H9 (cell line): ENCODE results near the gene FSTL4. TPM values are rescaled to one million over a fixed set of nuclear protein-coding genes. Genes with fewer than 3 reads are reported as not detected.

Experiments
- DNase-seq: peaks from one replicate; pipeline ENCODE4 v3.0.0-alpha.2; 2017
- H2AFZ ChIP-seq: one replicate; pipeline ENCODE4 v1.6.1; 2013; ENCODE audit warnings: mild to moderate bottlenecking, low read length, control low read depth, moderate library complexity
- H2AK5ac ChIP-seq: 2 replicates; pipeline ENCODE4 v1.6.1; 2013; ENCODE audit warnings: low read length, control low read depth, mixed read lengths; ENCODE audit not compliant: insufficient read length
- H2BK120ac ChIP-seq: one replicate; pipeline ENCODE4 v1.6.1; 2013; ENCODE audit warnings: low read depth, mild to moderate bottlenecking, low read length, control low read depth, inconsistent platforms; ENCODE audit not compliant: poor library complexity, severe bottlenecking
- H2BK12ac ChIP-seq: 2 replicates; pipeline ENCODE4 v1.6.1; 2013; ENCODE audit warnings: low read length, control low read depth, mixed read lengths, low read depth; ENCODE audit not compliant: insufficient read length
- H2BK15ac ChIP-seq: 2 replicates; pipeline ENCODE4 v1.6.1; 2013; ENCODE audit warnings: low read depth, low read length, control low read depth
- H2BK20ac ChIP-seq: one replicate; pipeline ENCODE4 v1.6.1; 2013; ENCODE audit warnings: low read depth, mild to moderate bottlenecking, low read length, control low read depth, inconsistent platforms; ENCODE audit not compliant: poor library complexity, severe bottlenecking
- H2BK5ac ChIP-seq: 2 replicates; pipeline ENCODE4 v1.6.1; 2013; ENCODE audit warnings: low read length, control low read depth, mixed read lengths; ENCODE audit not compliant: insufficient read length
- H3K14ac ChIP-seq: 2 replicates; pipeline ENCODE4 v1.6.1; 2013; ENCODE audit warnings: low read length, control low read depth; ENCODE audit not compliant: insufficient read depth
- H3K18ac ChIP-seq: 2 replicates; pipeline ENCODE4 v1.6.1; 2013; ENCODE audit warnings: low read depth, mild to moderate bottlenecking, mixed read lengths, low read length, control low read depth; ENCODE audit not compliant: insufficient read length
- H3K23ac ChIP-seq: 2 replicates; pipeline ENCODE4 v1.6.1; 2013; ENCODE audit warnings: low read length, control low read depth, mixed read lengths, low read depth; ENCODE audit not compliant: insufficient read length
- H3K23me2 ChIP-seq: 2 replicates; pipeline ENCODE4 v1.6.1; 2013; ENCODE audit warnings: low read depth, mild to moderate bottlenecking, mixed read lengths, low read length, control low read depth; ENCODE audit not compliant: insufficient read length, poor library complexity, severe bottlenecking
- H3K27ac ChIP-seq: 2 replicates; pipeline ENCODE4 v1.5.1; 2013; ENCODE audit warnings: low read length, control low read depth, mixed read lengths, low read depth; ENCODE audit not compliant: insufficient read length
- H3K27me3 ChIP-seq: 2 replicates; pipeline ENCODE4 v1.6.1; 2013; ENCODE audit warnings: low read length, control low read depth, inconsistent platforms; ENCODE audit not compliant: insufficient read depth
- H3K4ac ChIP-seq: 2 replicates; pipeline ENCODE4 v1.6.1; 2013; ENCODE audit warnings: low read depth, mild to moderate bottlenecking, control low read depth, inconsistent platforms, low read length, moderate library complexity
- H3K4me1 ChIP-seq: 2 replicates; pipeline ENCODE4 v1.6.1; 2013; ENCODE audit warnings: low read length, control low read depth, inconsistent platforms; ENCODE audit not compliant: insufficient read depth
- H3K4me2 ChIP-seq: 2 replicates; pipeline ENCODE4 v1.6.1; 2013; ENCODE audit warnings: low read length, control low read depth, mixed read lengths; ENCODE audit not compliant: insufficient read length, insufficient read depth
- H3K56ac ChIP-seq: 2 replicates; pipeline ENCODE4 v1.6.1; 2013; ENCODE audit warnings: low read depth, mild to moderate bottlenecking, mixed read lengths, low read length, control low read depth; ENCODE audit not compliant: insufficient read length
- H3K79me1 ChIP-seq: 2 replicates; pipeline ENCODE4 v1.6.1; 2013; ENCODE audit warnings: low read depth, mild to moderate bottlenecking, moderate library complexity, low read length, control low read depth, inconsistent platforms; ENCODE audit not compliant: insufficient read depth, poor library complexity, severe bottlenecking
- H3K79me2 ChIP-seq: 2 replicates; pipeline ENCODE4 v1.6.1; 2013; ENCODE audit warnings: low read length, control low read depth, inconsistent platforms; ENCODE audit not compliant: insufficient read depth
- H3K9ac ChIP-seq: 2 replicates; pipeline ENCODE4 v1.6.1; 2013; ENCODE audit warnings: low read length, control low read depth, mixed read lengths; ENCODE audit not compliant: insufficient read length; ENCODE audit errors: extremely low read depth
- H3K9me3 ChIP-seq: one replicate; pipeline ENCODE4 v1.6.1; 2013; ENCODE audit warnings: low read depth, low read length, inconsistent platforms; ENCODE audit not compliant: control insufficient read depth
- H3T11ph ChIP-seq: one replicate; pipeline ENCODE4 v1.6.1; 2013; ENCODE audit warnings: mild to moderate bottlenecking, low read length, control low read depth, inconsistent platforms
- H4K20me1 ChIP-seq: one replicate; pipeline ENCODE4 v1.6.1; 2013; ENCODE audit not compliant: control insufficient read depth, insufficient read length, insufficient read depth
- H4K5ac ChIP-seq: 2 replicates; pipeline ENCODE4 v1.6.1; 2013; ENCODE audit warnings: low read depth, mild to moderate bottlenecking, mixed read lengths, low read length, control low read depth; ENCODE audit not compliant: insufficient read length
- H4K8ac ChIP-seq: replicated peaks from 2 replicates; pipeline ENCODE4 v1.6.1; 2013; ENCODE audit warnings: low read length, control low read depth, mixed read lengths, low read depth; ENCODE audit not compliant: insufficient read length
- H4K91ac ChIP-seq: 2 replicates; pipeline ENCODE4 v1.6.1; 2013; ENCODE audit warnings: low read depth, mild to moderate bottlenecking, moderate library complexity, mixed read lengths, low read length, control low read depth; ENCODE audit not compliant: insufficient read length
- H3K27ac Mint-ChIP-seq, 3 experiments: 2 replicates in 2 of 3; 3 replicates in 1 of 3; pipeline ENCODE4 v1.8.0; 2020 to 2021; ENCODE audit warnings: mixed read lengths in 3 of 3, mild to moderate bottlenecking in 1 of 3, moderate library complexity in 1 of 3
- H3K27me3 Mint-ChIP-seq: 2 replicates; pipeline ENCODE4 v1.8.0; 2021; ENCODE audit warnings: low read depth, mild to moderate bottlenecking, moderate library complexity, mixed read lengths
- H3K36me3 Mint-ChIP-seq, 3 experiments: 2 replicates in 2 of 3; 3 replicates in 1 of 3; pipeline ENCODE4 v1.8.0; 2020 to 2021; ENCODE audit warnings: low read depth in 3 of 3, mixed read lengths in 3 of 3; ENCODE audit not compliant: insufficient read depth in 1 of 3
- H3K4me1 Mint-ChIP-seq, 2 experiments: 2 replicates each; pipeline ENCODE4 v1.8.0; 2020; ENCODE audit warnings: mixed read lengths in 2 of 2
- H3K4me3 Mint-ChIP-seq, 2 experiments: 2 replicates in 1 of 2; 3 replicates in 1 of 2; pipeline ENCODE4 v1.8.0; 2020 to 2021; ENCODE audit warnings: mild to moderate bottlenecking in 2 of 2, mixed read lengths in 2 of 2, moderate library complexity in 1 of 2
- H3K9me3 Mint-ChIP-seq, 2 experiments: 2 replicates in 1 of 2; 3 replicates in 1 of 2; pipeline ENCODE4 v1.8.0; 2020; ENCODE audit warnings: mild to moderate bottlenecking in 2 of 2, mixed read lengths in 2 of 2, moderate library complexity in 1 of 2
- WGBS: extraction: QIAGEN DNeasy Blood & Tissue Kit; methylation state at CpG from one replicate; pipeline ENCODE4 v1.1.7; 2013; ENCODE audit warnings: missing lambda C conversion rate, low lambda C conversion rate, mixed read lengths; ENCODE audit not compliant: insufficient read length; ENCODE audit errors: extremely low coverage; 5-methylcytosine and 5-hydroxymethylcytosine counted together
- total RNA-seq: library from RNA; stranded (reverse); gene quantifications from 2 replicates; pipeline ENCODE4 v1.2.1, GENCODE V29; 2021
- TF ChIP-seq, protein P1 (sequence below): fragments of 200-600 bp; sonication (generic); conservative IDR thresholded peaks from 3 replicates; pipeline ENCODE4 v1.8.0; 2021; ENCODE audit warnings: antibody characterized with exemption, mild to moderate bottlenecking

FSTL4 gene
- total RNA-seq, 1 experiment from 2014 or later, result 5.7 TPM

DNA sequence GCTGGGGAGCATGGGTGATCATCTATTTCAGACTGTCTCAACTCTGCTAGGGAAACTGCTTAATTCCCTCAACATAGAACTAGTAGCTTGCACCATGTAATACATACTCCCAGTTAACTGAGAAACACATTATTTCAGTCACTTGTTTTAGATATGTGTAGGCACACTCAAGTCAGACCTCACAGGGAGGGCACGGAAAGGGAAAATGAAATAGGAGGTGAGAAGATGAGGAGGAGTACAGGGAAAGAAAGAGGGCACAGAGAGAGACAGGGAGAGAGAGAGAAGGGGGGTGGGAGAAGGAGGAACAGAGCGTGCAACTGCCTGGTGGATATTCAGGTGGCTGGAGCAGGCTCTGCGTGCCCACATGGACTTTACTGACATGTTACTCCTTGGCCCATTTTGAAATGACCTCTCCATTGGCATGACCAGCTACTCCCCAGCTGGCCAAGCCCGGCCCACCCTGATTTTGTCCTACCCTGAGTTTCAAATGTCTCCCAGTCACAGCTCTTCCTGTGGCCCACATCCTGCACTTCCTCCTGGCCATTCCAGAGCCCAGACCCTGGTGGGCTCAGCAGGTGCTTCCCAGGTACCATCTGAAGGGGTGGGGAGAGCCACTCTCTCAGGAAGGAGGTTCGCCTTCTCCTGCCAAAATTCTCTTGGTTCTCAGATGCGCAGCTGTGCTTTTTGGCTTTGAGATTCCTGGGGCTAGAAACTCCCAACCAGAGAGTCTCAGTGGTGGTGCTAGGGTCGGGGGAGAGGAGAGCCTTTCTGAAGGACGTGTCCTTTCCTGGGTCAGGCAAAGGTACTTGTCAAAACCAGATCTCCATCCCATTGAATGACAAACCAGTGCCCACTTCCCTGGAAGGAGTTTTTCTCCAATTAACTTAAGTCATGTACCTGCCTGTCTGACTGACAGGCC lies 229.4 kb downstream of the FSTL4 start:
- Histone ChIP-seq H3K4me1 (peaks cover 5% of the 10 kb centered on the region; the same call in 1 of the 2 replicates), H3K27ac (no peak overlapping the region), H3K9ac (no peak overlapping the region), H3K18ac (no peak overlapping the region), H2BK12ac (no peak overlapping the region), H2AK5ac (no peak overlapping the region), H4K91ac (no peak overlapping the region), H3K9me3 (no peaks in the 10 kb centered on the region), H3K27me3 (no peaks in the 10 kb centered on the region), H2BK15ac (no peak overlapping the region), H3K79me2 (no peaks in the 10 kb centered on the region), H2BK5ac (no peak overlapping the region), H3K14ac (0 out of 2 replicates have a peak overlapping the region, but pooled peaks have one; percentile 23), H4K5ac (no peak overlapping the region), H3K23ac (no peak overlapping the region), H3T11ph (no peak overlapping the region), H3K23me2 (no peaks in the 10 kb centered on the region), H4K8ac (no peak overlapping the region), H4K20me1 (no peaks in the 10 kb centered on the region), H3K4me2 (no peak overlapping the region), H2AFZ (no peak overlapping the region), H3K79me1 (no peaks in the 10 kb centered on the region), H2BK120ac (no peak overlapping the region), H2BK20ac (no peak overlapping the region), H3K4ac (no peak overlapping the region), H3K56ac (no peak overlapping the region)
- DNase-seq, result peak; percentile 25
- H3K9me3 Mint-ChIP-seq, result peaks cover 7 to 12% of the 10 kb centered on the region in 2 experiments
- H3K27ac Mint-ChIP-seq, result peak overlapping the region in 2 of 3 experiments; percentile 55 to 92; a peak in 2 of 7 replicates
- peaks cover 19 to 26% of the 10 kb centered on the region in 2 experiments for H3K4me1 Mint-ChIP-seq
- no CpG with 5 or more reads among the region's 8 CpGs for WGBS
- no peak overlapping the region for H3K4me3 Mint-ChIP-seq
- TF ChIP-seq, protein P1, sequence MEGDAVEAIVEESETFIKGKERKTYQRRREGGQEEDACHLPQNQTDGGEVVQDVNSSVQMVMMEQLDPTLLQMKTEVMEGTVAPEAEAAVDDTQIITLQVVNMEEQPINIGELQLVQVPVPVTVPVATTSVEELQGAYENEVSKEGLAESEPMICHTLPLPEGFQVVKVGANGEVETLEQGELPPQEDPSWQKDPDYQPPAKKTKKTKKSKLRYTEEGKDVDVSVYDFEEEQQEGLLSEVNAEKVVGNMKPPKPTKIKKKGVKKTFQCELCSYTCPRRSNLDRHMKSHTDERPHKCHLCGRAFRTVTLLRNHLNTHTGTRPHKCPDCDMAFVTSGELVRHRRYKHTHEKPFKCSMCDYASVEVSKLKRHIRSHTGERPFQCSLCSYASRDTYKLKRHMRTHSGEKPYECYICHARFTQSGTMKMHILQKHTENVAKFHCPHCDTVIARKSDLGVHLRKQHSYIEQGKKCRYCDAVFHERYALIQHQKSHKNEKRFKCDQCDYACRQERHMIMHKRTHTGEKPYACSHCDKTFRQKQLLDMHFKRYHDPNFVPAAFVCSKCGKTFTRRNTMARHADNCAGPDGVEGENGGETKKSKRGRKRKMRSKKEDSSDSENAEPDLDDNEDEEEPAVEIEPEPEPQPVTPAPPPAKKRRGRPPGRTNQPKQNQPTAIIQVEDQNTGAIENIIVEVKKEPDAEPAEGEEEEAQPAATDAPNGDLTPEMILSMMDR, result no peak
- H3K36me3 Mint-ChIP-seq, result peaks cover under 1 to 1% (median under 1%) of the 10 kb centered on the region in 3 experiments
- H3K27me3 Mint-ChIP-seq, result peaks cover 3% of the 10 kb centered on the region; the same call in 1 of the 2 replicates
